ENCODE measurements around the gene CPSF6. TPM values are rescaled to one million over a fixed set of nuclear protein-coding genes. Genes with fewer than 3 reads are reported as not detected.
A peak's percentile ranks its signal among the peaks of the same experiment; 100 is the strongest.

CPSF6 gene
- total RNA-seq, 1 experiment from 2014 or later, result 88.4 TPM

DNA sequence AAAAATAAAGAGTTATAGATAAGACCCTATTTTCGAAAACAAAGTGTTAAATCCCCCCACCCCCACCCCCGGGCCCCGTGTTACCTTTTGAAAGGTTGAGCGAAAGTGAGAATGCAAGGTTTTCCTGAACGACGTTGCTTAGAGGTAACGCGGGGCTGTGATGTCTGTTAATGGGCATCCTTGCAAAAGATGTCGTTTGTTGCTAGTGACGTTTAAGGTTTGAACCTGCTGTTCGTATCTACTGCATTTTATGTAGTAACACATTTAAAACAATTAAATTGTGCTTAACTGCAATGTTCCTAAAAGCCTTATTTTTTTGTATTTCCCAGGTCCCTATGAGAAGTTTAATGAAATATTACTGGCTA lies 1.2 kb downstream of the CPSF6 start:
- no peak for DNase-seq (ENCODE audit: low read depth, low spot score)
- Histone ChIP-seq H3K9me2 (ENCODE audit: insufficient read depth) (no peaks in the 10 kb centered on the region), H3K4me3 (replicated peaks in 1 of 2; ENCODE audit: low read depth in 1 of 2, low read length in 2 of 2) (peak overlapping the region; percentile 65 to 98), H2AFZ (ENCODE audit: low read depth, low read length, poor library complexity, severe bottlenecking) (no peak overlapping the region), H3K36me3 (ENCODE audit: control insufficient read depth in 1 of 2, insufficient read depth in 2 of 2, low read length in 2 of 2) (no peaks in the 10 kb centered on the region; a peak in 1 of 4 replicates), H3K4me2 (ENCODE audit: low read length) (peak overlapping the region; percentile 79), H3K9ac (ENCODE audit: low read length) (peak overlapping the region; percentile 98), H3K27me3 (ENCODE audit: insufficient read depth, low read length) (no peaks in the 10 kb centered on the region), H3K27ac (ENCODE audit: low read depth, low read length) (peak overlapping the region; percentile 90; the same call in 1 of the 2 replicates), H3K4me1 (ENCODE audit: control insufficient read depth in 1 of 2, insufficient read depth in 2 of 2, low read length in 2 of 2) (peaks cover 7 to 33% of the 10 kb centered on the region in 2 experiments; a peak in 3 of 4 replicates), H3K9me3 (ENCODE audit: control insufficient read depth in 1 of 2, insufficient read depth in 1 of 2, low read depth in 1 of 2, low read length in 2 of 2) (no peaks in the 10 kb centered on the region), H3K79me2 (ENCODE audit: insufficient read depth, low read length) (peaks cover 62% of the 10 kb centered on the region), H4K20me1 (ENCODE audit: insufficient read depth) (peaks cover 30% of the 10 kb centered on the region; the same call in 1 of the 2 replicates)
- ChIA-PET POLR2A (no interaction called here), RAD21 (ENCODE audit: low non-redundant PET in 1 of 2, low total read pairs in 2 of 2, uncharacterized antibody in 2 of 2, unreplicated experiment in 2 of 2) (no interaction called here), CTCF (no interaction called here)
- intact Hi-C loops (cut with micrococcal nuclease), result no loop called here
- BruUV-seq (replicated peaks), result no TSS peak
- no peak for ATAC-seq
- TF ChIP-seq YY1 (IDR thresholded peaks at IDR 0.05; ENCODE audit: extremely low read depth, insufficient replicate concordance, low read depth, low read length) (no peak), SIN3A (IDR thresholded peaks at IDR 0.05; ENCODE audit: low read depth) (no peak), POLR2A (IDR thresholded peaks at IDR 0.05; ENCODE audit: borderline replicate concordance, extremely low read depth, insufficient read depth, insufficient read length) (no peak)
- TF ChIP-seq, protein P1, sequence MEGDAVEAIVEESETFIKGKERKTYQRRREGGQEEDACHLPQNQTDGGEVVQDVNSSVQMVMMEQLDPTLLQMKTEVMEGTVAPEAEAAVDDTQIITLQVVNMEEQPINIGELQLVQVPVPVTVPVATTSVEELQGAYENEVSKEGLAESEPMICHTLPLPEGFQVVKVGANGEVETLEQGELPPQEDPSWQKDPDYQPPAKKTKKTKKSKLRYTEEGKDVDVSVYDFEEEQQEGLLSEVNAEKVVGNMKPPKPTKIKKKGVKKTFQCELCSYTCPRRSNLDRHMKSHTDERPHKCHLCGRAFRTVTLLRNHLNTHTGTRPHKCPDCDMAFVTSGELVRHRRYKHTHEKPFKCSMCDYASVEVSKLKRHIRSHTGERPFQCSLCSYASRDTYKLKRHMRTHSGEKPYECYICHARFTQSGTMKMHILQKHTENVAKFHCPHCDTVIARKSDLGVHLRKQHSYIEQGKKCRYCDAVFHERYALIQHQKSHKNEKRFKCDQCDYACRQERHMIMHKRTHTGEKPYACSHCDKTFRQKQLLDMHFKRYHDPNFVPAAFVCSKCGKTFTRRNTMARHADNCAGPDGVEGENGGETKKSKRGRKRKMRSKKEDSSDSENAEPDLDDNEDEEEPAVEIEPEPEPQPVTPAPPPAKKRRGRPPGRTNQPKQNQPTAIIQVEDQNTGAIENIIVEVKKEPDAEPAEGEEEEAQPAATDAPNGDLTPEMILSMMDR (IDR thresholded peaks at IDR 0.05 in 2 of 3, conservative IDR thresholded peaks at IDR 0.05 in 1 of 3; ENCODE audit: borderline replicate concordance in 1 of 3, insufficient read depth in 1 of 3, low read depth in 2 of 3, low read length in 2 of 3), result no peak
- TF ChIP-seq, protein P2, sequence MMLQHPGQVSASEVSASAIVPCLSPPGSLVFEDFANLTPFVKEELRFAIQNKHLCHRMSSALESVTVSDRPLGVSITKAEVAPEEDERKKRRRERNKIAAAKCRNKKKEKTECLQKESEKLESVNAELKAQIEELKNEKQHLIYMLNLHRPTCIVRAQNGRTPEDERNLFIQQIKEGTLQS (IDR thresholded peaks at IDR 0.05), result no peak

DNA sequence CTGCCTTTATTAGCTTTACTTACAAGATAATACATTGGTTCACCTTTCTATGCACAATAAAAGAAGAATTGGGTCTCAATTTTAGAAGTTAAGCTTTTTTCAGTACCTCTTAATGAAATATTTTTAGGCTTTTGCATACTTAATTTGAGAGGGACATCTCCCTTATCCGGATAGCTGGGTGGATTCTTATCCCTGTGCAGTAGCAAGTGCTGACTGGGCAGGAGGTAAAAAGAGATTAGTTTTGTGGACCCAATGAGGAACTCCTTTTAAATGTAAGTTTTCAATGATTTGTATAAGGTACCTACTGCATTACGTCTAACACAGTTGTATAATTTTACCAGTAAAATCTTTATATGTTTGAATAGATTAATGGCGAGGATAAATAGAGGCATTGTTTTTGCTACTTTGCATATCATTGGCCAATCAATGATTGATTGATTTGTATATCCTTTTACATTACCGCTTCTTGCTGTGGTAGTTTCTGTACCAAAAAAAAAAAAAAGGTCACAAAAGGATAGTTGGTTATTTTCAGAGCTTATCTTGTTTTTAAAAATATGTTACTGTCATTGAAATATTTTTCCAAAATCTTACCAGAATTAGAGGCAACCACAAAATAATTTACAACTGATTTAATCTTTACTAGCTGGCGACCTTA lies 2.2 kb downstream of the CPSF6 start:
- Histone ChIP-seq H2AFZ (ENCODE audit: low read depth, low read length, poor library complexity, severe bottlenecking) (no peak overlapping the region), H4K20me1 (ENCODE audit: insufficient read depth) (peaks cover 39% of the 10 kb centered on the region; the same call in 1 of the 2 replicates), H3K9me3 (ENCODE audit: control insufficient read depth in 1 of 2, insufficient read depth in 1 of 2, low read depth in 1 of 2, low read length in 2 of 2) (no peaks in the 10 kb centered on the region), H3K4me3 (replicated peaks in 1 of 2; ENCODE audit: low read depth in 1 of 2, low read length in 2 of 2) (peak overlapping the region; percentile 65 to 98; a peak in 3 of 4 replicates), H3K4me1 (ENCODE audit: control insufficient read depth in 1 of 2, insufficient read depth in 2 of 2, low read length in 2 of 2) (peaks cover 7 to 33% of the 10 kb centered on the region in 2 experiments; a peak in 3 of 4 replicates), H3K9me2 (ENCODE audit: insufficient read depth) (no peaks in the 10 kb centered on the region), H3K9ac (ENCODE audit: low read length) (peak overlapping the region; percentile 10; the same call in 1 of the 2 replicates), H3K79me2 (ENCODE audit: insufficient read depth, low read length) (peaks cover 71% of the 10 kb centered on the region), H3K27me3 (ENCODE audit: insufficient read depth, low read length) (no peaks in the 10 kb centered on the region), H3K36me3 (ENCODE audit: control insufficient read depth in 1 of 2, insufficient read depth in 2 of 2, low read length in 2 of 2) (no peaks in the 10 kb centered on the region; a peak in 1 of 4 replicates), H3K27ac (ENCODE audit: low read depth, low read length) (no peak overlapping the region), H3K4me2 (ENCODE audit: low read length) (peak overlapping the region; percentile 79)
- ATAC-seq (no peak), DNase-seq (ENCODE audit: low read depth, low spot score) (no peak)
- no TSS peak for BruUV-seq (replicated peaks)
- intact Hi-C loops (cut with micrococcal nuclease), result no loop called here
- ChIA-PET RAD21 (ENCODE audit: low non-redundant PET in 1 of 2, low total read pairs in 2 of 2, uncharacterized antibody in 2 of 2, unreplicated experiment in 2 of 2) (no interaction called here), POLR2A (no interaction called here), CTCF (no interaction called here)
- TF ChIP-seq, protein P3, sequence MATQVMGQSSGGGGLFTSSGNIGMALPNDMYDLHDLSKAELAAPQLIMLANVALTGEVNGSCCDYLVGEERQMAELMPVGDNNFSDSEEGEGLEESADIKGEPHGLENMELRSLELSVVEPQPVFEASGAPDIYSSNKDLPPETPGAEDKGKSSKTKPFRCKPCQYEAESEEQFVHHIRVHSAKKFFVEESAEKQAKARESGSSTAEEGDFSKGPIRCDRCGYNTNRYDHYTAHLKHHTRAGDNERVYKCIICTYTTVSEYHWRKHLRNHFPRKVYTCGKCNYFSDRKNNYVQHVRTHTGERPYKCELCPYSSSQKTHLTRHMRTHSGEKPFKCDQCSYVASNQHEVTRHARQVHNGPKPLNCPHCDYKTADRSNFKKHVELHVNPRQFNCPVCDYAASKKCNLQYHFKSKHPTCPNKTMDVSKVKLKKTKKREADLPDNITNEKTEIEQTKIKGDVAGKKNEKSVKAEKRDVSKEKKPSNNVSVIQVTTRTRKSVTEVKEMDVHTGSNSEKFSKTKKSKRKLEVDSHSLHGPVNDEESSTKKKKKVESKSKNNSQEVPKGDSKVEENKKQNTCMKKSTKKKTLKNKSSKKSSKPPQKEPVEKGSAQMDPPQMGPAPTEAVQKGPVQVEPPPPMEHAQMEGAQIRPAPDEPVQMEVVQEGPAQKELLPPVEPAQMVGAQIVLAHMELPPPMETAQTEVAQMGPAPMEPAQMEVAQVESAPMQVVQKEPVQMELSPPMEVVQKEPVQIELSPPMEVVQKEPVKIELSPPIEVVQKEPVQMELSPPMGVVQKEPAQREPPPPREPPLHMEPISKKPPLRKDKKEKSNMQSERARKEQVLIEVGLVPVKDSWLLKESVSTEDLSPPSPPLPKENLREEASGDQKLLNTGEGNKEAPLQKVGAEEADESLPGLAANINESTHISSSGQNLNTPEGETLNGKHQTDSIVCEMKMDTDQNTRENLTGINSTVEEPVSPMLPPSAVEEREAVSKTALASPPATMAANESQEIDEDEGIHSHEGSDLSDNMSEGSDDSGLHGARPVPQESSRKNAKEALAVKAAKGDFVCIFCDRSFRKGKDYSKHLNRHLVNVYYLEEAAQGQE (IDR thresholded peaks at IDR 0.05; ENCODE audit: low read depth), result no peak
- TF ChIP-seq SP1 (IDR thresholded peaks at IDR 0.05; ENCODE audit: low read depth), result no peak
- no peak for TF ChIP-seq CBX3 (IDR thresholded peaks at IDR 0.05; ENCODE audit: low read depth)
- TF ChIP-seq, protein P4, sequence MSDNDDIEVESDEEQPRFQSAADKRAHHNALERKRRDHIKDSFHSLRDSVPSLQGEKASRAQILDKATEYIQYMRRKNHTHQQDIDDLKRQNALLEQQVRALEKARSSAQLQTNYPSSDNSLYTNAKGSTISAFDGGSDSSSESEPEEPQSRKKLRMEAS (IDR thresholded peaks at IDR 0.05), result no peak
- TF ChIP-seq CEBPB (IDR thresholded peaks at IDR 0.05; ENCODE audit: low read depth), result no peak
- no peak for TF ChIP-seq EZH2 (IDR thresholded peaks at IDR 0.05)
- no peak for TF ChIP-seq POLR2A (IDR thresholded peaks at IDR 0.05; ENCODE audit: borderline replicate concordance, extremely low read depth, insufficient read depth, insufficient read length)
